GM20431 (cell line): Measurements from ENCODE around the gene FOXM1.
"Not testable (repeated sequence)": the region's sequence is repeated elsewhere in the genome, so short reads cannot be mapped to it uniquely, and the experiment has no call there.

Source experiments
- in situ Hi-C: fragments of 300-500 bp; cut with MseI, MboI; formaldehyde crosslinking; loops from one replicate; pipeline ENCODE4 v1.15.0; 2020; ENCODE audit warnings: low sequenced_read_pairs; ENCODE audit not compliant: unreplicated experiment

FOXM1 gene

GRCh38 chr12:2884810-2885209 lies 7.8 kb upstream of the FOXM1 start:
- in situ Hi-C loops, result no loop called here

GRCh38 chr12:2879853-2880252 lies 2.9 kb upstream of the FOXM1 start:
- in situ Hi-C loops, result no loop called here

- in situ Hi-C loops, result no loop called here
These were observed 1.2 kb upstream of the FOXM1 start for GRCh38 chr12:2877953-2878732.

GRCh38 chr12:2876431-2877046 lies 435 bp downstream of the FOXM1 start:
- in situ Hi-C loops, result no loop called here

GRCh38 chr12:2868986-2869632 lies 7.9 kb downstream of the FOXM1 start:
- in situ Hi-C loops, result not testable (repeated sequence)

- in situ Hi-C loops, result no loop called here
These were observed 12.8 kb downstream of the FOXM1 start for GRCh38 chr12:2864198-2864597.

- in situ Hi-C loops, result not testable (repeated sequence)
These were observed 13.6 kb downstream of the FOXM1 start for GRCh38 chr12:2863402-2863801.

- in situ Hi-C loops, result no loop called here
These were observed 14.1 kb downstream of the FOXM1 start for GRCh38 chr12:2862876-2863275.

GRCh38 chr12:2860170-2860569 lies 16.8 kb downstream of the FOXM1 start:
- in situ Hi-C loops, result no loop called here

- in situ Hi-C loops, result no loop called here
These were observed 18.0 kb downstream of the FOXM1 start for GRCh38 chr12:2858944-2859421.

- in situ Hi-C loops, result no loop called here
These were observed 18.6 kb downstream of the FOXM1 start for GRCh38 chr12:2858334-2858733.

GRCh38 chr12:2857576-2857975 lies 19.4 kb downstream of the FOXM1 start:
- in situ Hi-C loops, result no loop called here

GRCh38 chr12:2857021-2857431 lies 19.9 kb downstream of the FOXM1 start, which contains the start of gene TEX52:
Gene TEX52, minus strand, starts transcription at chr12:2857039. Its CDS starts 13 bp downstream, at chr12:2857026.
- in situ Hi-C loops, result no loop called here

GRCh38 chr12:2856051-2856450 lies 20.9 kb downstream of the FOXM1 start:
- in situ Hi-C loops, result no loop called here

- in situ Hi-C loops, result no loop called here
These were observed 21.4 kb downstream of the FOXM1 start for GRCh38 chr12:2855546-2855945.

GRCh38 chr12:2854669-2855453 lies 22.1 kb downstream of the FOXM1 start:
- in situ Hi-C loops, result no loop called here

GRCh38 chr12:2853626-2854025 lies 23.3 kb downstream of the FOXM1 start:
- in situ Hi-C loops, result no loop called here

- in situ Hi-C loops, result no loop called here
These were observed 25.0 kb downstream of the FOXM1 start for GRCh38 chr12:2851931-2852330.

GRCh38 chr12:2845280-2845679 lies 31.7 kb downstream of the FOXM1 start:
- in situ Hi-C loops, result no loop called here

- in situ Hi-C loops, result no loop called here
These were observed 32.2 kb downstream of the FOXM1 start for GRCh38 chr12:2844786-2845185.
